Skeletal muscle satellite cell (primary cell): ENCODE results near the gene H6PD.

Experiments used
- H3K27me3 ChIP-seq: 2 replicates; pipeline ENCODE4 v1.7.0; 2013; ENCODE audit warnings: low read length; ENCODE audit not compliant: control insufficient read depth, insufficient read depth
- H3K36me3 ChIP-seq: 2 replicates; pipeline ENCODE4 v1.7.0; 2013; ENCODE audit warnings: mild to moderate bottlenecking, control low read depth, low read length; ENCODE audit not compliant: insufficient read depth
- H3K4me1 ChIP-seq: 2 replicates; pipeline ENCODE4 v1.7.0; 2013; ENCODE audit warnings: low read length; ENCODE audit not compliant: control insufficient read depth, insufficient read depth
- H3K4me2 ChIP-seq: 2 replicates; pipeline ENCODE4 v1.7.0; 2013; ENCODE audit warnings: mild to moderate bottlenecking, low read length
- H3K4me3 ChIP-seq: 2 replicates; pipeline ENCODE4 v1.7.0; 2013; ENCODE audit warnings: low read length
- H3K9ac ChIP-seq: 2 replicates; pipeline ENCODE4 v1.7.0; 2013; ENCODE audit warnings: mild to moderate bottlenecking, low read depth, low read length, moderate library complexity
- H3K9me3 ChIP-seq: replicated peaks from 2 replicates; pipeline ENCODE4 v1.7.0; 2013; ENCODE audit warnings: mild to moderate bottlenecking, control low read depth, low read length

H6PD gene

GRCh38 chr1:9197186-9198099 is 37.1 kb upstream of the H6PD start:
- Histone ChIP-seq H3K9ac (peak overlapping the region; percentile 70), H3K36me3 (no peaks in the 10 kb centered on the region), H3K4me2 (peak overlapping the region; percentile 77), H3K9me3 (no peaks in the 10 kb centered on the region), H3K4me1 (peaks cover 42% of the 10 kb centered on the region), H3K4me3 (peak overlapping the region; percentile 60), H3K27me3 (peaks cover 25% of the 10 kb centered on the region)

- Histone ChIP-seq H3K27me3 (peaks cover 37% of the 10 kb centered on the region), H3K9ac (peak overlapping the region; percentile 45), H3K36me3 (no peaks in the 10 kb centered on the region), H3K9me3 (no peaks in the 10 kb centered on the region), H3K4me1 (peaks cover 46% of the 10 kb centered on the region), H3K4me2 (peak overlapping the region; percentile 77), H3K4me3 (peak overlapping the region; percentile 60)
Observed at GRCh38 chr1:9198538-9199361, 35.8 kb upstream of the H6PD start.

DNA sequence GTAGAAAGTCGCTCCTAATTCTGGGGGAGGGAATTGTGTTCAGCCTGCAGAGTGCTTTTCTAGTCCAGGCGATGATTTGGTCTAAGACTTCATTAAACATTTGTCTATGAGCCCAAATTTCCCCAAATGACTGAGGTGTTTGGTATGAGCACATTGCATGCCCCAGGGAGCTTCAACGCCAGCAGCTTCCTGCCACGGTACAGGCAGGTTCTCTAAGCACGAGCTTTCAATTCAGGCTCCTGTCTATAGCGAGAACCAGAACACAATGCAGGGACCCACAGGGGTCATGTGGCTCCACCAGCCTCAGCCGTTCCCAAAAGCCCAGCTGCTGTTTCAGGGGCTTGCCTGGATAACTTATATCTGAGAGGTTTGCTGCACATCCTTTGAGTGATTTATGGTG is 34.1 kb upstream of the H6PD start:
- Histone ChIP-seq H3K9me3 (no peaks in the 10 kb centered on the region), H3K4me2 (peak overlapping the region; percentile 96), H3K36me3 (no peaks in the 10 kb centered on the region), H3K4me3 (peak overlapping the region; percentile 75), H3K9ac (peak overlapping the region; percentile 79), H3K27me3 (peaks cover 43% of the 10 kb centered on the region), H3K4me1 (peaks cover 46% of the 10 kb centered on the region)

GRCh38 chr1:9201401-9202239 is 33.0 kb upstream of the H6PD start:
- H3K36me3 ChIP-seq = no peaks in the 10 kb centered on the region
- H3K4me2 ChIP-seq = peak overlapping the region; percentile 96
- H3K27me3 ChIP-seq = peaks cover 43% of the 10 kb centered on the region
- peaks cover 35% of the 10 kb centered on the region for H3K4me1 ChIP-seq
- H3K9ac ChIP-seq = peak overlapping the region; percentile 79
- H3K4me3 ChIP-seq = peak overlapping the region; percentile 75
- H3K9me3 ChIP-seq = no peaks in the 10 kb centered on the region

- Histone ChIP-seq H3K36me3 (no peaks in the 10 kb centered on the region), H3K9ac (peak overlapping the region; percentile 79), H3K9me3 (no peaks in the 10 kb centered on the region), H3K27me3 (peaks cover 43% of the 10 kb centered on the region), H3K4me3 (peak overlapping the region; percentile 75), H3K4me2 (peak overlapping the region; percentile 96), H3K4me1 (peaks cover 30% of the 10 kb centered on the region)
Observed at GRCh38 chr1:9202240-9202870, 32.2 kb upstream of the H6PD start.

DNA sequence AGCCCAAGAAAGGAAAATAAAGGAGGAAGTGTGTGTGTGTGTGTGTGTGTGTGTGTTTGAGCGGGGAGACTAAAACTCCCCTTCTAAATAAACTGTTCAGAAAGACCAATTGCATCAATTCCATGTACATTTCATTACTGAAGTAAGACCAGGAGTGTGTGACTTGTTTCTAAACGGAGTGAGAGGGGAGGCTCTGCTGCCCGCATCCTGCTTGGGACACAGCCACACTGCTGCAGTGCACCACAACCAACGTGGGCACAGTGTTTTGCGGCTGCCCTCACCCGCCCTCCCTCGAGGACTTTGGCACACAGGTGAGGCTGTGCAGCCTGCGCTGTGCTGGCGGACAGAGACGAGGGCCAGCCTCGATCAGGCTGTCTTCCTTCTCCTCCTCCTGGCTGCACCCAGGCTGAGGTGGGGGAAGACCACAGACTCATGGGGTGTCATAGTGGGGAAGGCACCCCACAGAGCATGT is 31.0 kb upstream of the H6PD start:
- Histone ChIP-seq H3K27me3 (peaks cover 34% of the 10 kb centered on the region), H3K9ac (no peak overlapping the region), H3K9me3 (no peaks in the 10 kb centered on the region), H3K4me3 (no peak overlapping the region), H3K36me3 (no peaks in the 10 kb centered on the region), H3K4me2 (no peak overlapping the region), H3K4me1 (peaks cover 27% of the 10 kb centered on the region)

DNA sequence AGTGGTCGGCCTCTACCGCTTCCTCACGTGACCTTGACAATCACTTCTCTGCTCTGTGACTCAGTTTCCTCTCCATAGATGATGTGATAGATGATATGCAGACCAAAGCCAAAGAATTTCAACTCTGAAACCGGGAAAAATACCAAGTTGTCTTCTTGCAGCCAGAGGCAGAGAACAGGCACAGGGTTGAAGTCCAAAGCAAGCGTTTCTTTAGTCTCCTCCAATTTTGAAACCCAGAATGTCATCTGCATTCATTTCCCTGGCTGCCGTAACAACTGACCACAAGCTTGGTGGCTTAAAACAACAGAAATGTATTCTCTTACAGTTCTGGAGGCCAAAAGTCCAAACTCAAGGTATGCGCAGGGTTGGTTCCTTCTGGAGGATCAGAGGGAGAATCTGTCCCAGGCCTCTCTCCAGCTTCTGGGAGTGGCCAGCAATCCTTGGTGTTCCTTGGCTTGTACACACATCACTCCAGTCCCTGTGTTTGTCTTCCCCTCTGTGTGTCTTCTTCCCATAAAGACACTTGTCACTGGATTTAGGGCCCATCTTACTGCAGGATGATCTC is 30.3 kb upstream of the H6PD start:
- no peak overlapping the region for H3K4me2 ChIP-seq
- H3K9me3 ChIP-seq = no peaks in the 10 kb centered on the region
- peaks cover 26% of the 10 kb centered on the region for H3K4me1 ChIP-seq
- no peak overlapping the region for H3K4me3 ChIP-seq
- no peak overlapping the region for H3K9ac ChIP-seq
- H3K36me3 ChIP-seq = no peaks in the 10 kb centered on the region
- peaks cover 34% of the 10 kb centered on the region for H3K27me3 ChIP-seq

- Histone ChIP-seq H3K9me3 (no peaks in the 10 kb centered on the region), H3K4me2 (no peak overlapping the region), H3K4me3 (no peak overlapping the region), H3K9ac (no peak overlapping the region), H3K27me3 (peaks cover 21% of the 10 kb centered on the region), H3K36me3 (no peaks in the 10 kb centered on the region), H3K4me1 (peaks cover 34% of the 10 kb centered on the region)
Observed at GRCh38 chr1:9207086-9207485, 27.5 kb upstream of the H6PD start.

GRCh38 chr1:9207715-9208114 is 26.9 kb upstream of the H6PD start:
- Histone ChIP-seq H3K9ac (no peak overlapping the region), H3K9me3 (no peaks in the 10 kb centered on the region), H3K4me2 (no peak overlapping the region), H3K36me3 (no peaks in the 10 kb centered on the region), H3K4me1 (peaks cover 28% of the 10 kb centered on the region), H3K4me3 (no peak overlapping the region), H3K27me3 (peaks cover 16% of the 10 kb centered on the region)

- no peak overlapping the region for H3K4me3 ChIP-seq
- H3K4me1 ChIP-seq = peaks cover 27% of the 10 kb centered on the region
- H3K27me3 ChIP-seq = no peaks in the 10 kb centered on the region
- H3K9ac ChIP-seq = peak overlapping the region; percentile 37
- no peaks in the 10 kb centered on the region for H3K36me3 ChIP-seq
- no peak overlapping the region for H3K4me2 ChIP-seq
- no peaks in the 10 kb centered on the region for H3K9me3 ChIP-seq
Observed at GRCh38 chr1:9211291-9211811, 23.2 kb upstream of the H6PD start.
